Thyroid gland (tissue), 4 donors: Measurements from ENCODE around the gene C10orf105. TPM values are rescaled to one million over a fixed set of nuclear protein-coding genes. Genes with fewer than 3 reads are reported as not detected.

Experiments used
- DNase-seq, 2 donors: peaks; one replicate each; pipeline ENCODE4 v3.0.0-alpha.2; 2019
- H3K27ac ChIP-seq, 3 donors: fragments of 200-600 bp; sonication (generic); 1 replicate in 2 of 3; 2 replicates in 1 of 3; pipeline ENCODE4 v1.5.1; 2016 to 2019; ENCODE audit warnings: mild to moderate bottlenecking in 1 of 3, moderate library complexity in 1 of 3
- H3K27me3 ChIP-seq: fragments of 200-600 bp; sonication (generic); one replicate; pipeline ENCODE4 v1.5.1; 2019
- H3K36me3 ChIP-seq, 2 donors: fragments of 200-600 bp; sonication (generic); one replicate each; pipeline ENCODE4 v1.5.1; 2016 to 2019
- H3K4me1 ChIP-seq, 2 donors: fragments of 200-600 bp; sonication (generic); one replicate each; pipeline ENCODE4 v1.5.1; 2017 to 2019
- H3K4me3 ChIP-seq, 3 donors: fragments of 200-600 bp; sonication (generic); replicated peaks in 1 of 3; 1 replicate in 2 of 3; 2 replicates in 1 of 3; pipeline ENCODE4 v1.5.1; 2016; ENCODE audit warnings: mild to moderate bottlenecking in 1 of 3
- H3K9me3 ChIP-seq: fragments of 200-600 bp; sonication (generic); one replicate; pipeline ENCODE4 v1.5.1; 2017
- POLR2A ChIP-seq, 2 donors: fragments of 450-650 bp; IDR thresholded peaks; one replicate each; pipeline ENCODE4 v1.6.1; 2017; ENCODE audit warnings: antibody characterized with exemption in 2 of 2, mild to moderate bottlenecking in 2 of 2, moderate library complexity in 1 of 2
- WGBS, 2 donors: methylation state at CpG; one replicate each; pipeline ENCODE4 v1.1.5; 2017; 5-methylcytosine and 5-hydroxymethylcytosine counted together
- intact Hi-C: fragments of 100-400 bp; cut with DNase I; formaldehyde crosslinking; loops from one replicate; pipeline ENCODE4 v1.15.1; 2023
- total RNA-seq, 4 donors: library from RNA; depleted of rRNA; stranded (reverse); fragments of >200 nt; gene quantifications; one replicate each; pipeline ENCODE4 v1.2.3, GENCODE V29; 2016
- TF ChIP-seq, protein P1 (sequence below), 6 experiments: fragments of 200-600 bp in 3 of 6; fragments of 450-650 bp in 3 of 6; sonication (generic) in 3 of 6; IDR thresholded peaks; one replicate each; pipeline ENCODE4 v1.5.1; 2016 to 2019; ENCODE audit warnings: antibody characterized with exemption in 6 of 6, mild to moderate bottlenecking in 2 of 6, inconsistent platforms in 1 of 6, moderate library complexity in 1 of 6

Gene C10orf105
- total RNA-seq, 4 donors from 2014 or later = not detected

DNA sequence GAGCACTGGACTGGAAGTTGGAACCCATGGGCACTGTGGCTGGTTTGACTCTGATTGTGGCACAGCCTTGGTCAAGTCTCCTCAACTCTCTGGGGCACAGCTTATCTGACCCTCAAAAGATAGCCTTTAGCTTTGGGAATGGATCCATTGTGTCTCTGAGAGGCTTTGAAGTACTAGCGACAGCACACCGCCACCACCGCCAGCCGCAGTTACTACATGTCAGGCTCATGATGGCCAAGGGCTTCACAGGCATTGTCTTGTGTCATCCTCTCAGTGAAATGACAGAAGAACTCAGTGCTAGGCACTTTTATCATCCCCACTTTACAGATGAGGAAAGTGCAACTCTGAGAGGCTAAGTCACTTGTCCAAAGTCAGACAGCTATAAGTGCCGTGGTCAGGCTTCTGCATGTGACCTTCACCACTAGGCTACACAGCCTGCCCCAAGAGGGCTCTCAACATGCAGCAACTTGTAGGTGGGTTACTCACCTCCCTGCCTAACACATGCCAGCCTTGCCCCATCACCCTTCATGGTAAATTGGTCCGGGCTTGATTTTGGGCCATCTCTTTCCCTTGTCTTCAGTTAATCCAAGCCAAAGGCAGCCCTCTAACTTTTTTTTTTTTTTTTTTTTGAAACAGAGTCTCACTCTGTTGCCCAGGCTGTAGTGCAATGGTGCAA is 44.1 kb downstream of the C10orf105 start:
- Histone ChIP-seq H3K4me3 (no peak overlapping the region), H3K27ac (no peak overlapping the region), H3K4me1 (peaks cover 0 to 4% of the 10 kb centered on the region in 2 donors), H3K9me3 (no peaks in the 10 kb centered on the region), H3K27me3 (no peaks in the 10 kb centered on the region), H3K36me3 (no peaks in the 10 kb centered on the region)
- no peak for TF ChIP-seq POLR2A (IDR thresholded peaks at IDR 0.05)
- TF ChIP-seq, protein P1, sequence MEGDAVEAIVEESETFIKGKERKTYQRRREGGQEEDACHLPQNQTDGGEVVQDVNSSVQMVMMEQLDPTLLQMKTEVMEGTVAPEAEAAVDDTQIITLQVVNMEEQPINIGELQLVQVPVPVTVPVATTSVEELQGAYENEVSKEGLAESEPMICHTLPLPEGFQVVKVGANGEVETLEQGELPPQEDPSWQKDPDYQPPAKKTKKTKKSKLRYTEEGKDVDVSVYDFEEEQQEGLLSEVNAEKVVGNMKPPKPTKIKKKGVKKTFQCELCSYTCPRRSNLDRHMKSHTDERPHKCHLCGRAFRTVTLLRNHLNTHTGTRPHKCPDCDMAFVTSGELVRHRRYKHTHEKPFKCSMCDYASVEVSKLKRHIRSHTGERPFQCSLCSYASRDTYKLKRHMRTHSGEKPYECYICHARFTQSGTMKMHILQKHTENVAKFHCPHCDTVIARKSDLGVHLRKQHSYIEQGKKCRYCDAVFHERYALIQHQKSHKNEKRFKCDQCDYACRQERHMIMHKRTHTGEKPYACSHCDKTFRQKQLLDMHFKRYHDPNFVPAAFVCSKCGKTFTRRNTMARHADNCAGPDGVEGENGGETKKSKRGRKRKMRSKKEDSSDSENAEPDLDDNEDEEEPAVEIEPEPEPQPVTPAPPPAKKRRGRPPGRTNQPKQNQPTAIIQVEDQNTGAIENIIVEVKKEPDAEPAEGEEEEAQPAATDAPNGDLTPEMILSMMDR (IDR thresholded peaks at IDR 0.05) = no peak
- intact Hi-C loops = no loop called here
- 96 to 99% methylated on average over 6 of the region's 6 CpGs for WGBS, 2 donors
- DNase-seq = no peak

DNA sequence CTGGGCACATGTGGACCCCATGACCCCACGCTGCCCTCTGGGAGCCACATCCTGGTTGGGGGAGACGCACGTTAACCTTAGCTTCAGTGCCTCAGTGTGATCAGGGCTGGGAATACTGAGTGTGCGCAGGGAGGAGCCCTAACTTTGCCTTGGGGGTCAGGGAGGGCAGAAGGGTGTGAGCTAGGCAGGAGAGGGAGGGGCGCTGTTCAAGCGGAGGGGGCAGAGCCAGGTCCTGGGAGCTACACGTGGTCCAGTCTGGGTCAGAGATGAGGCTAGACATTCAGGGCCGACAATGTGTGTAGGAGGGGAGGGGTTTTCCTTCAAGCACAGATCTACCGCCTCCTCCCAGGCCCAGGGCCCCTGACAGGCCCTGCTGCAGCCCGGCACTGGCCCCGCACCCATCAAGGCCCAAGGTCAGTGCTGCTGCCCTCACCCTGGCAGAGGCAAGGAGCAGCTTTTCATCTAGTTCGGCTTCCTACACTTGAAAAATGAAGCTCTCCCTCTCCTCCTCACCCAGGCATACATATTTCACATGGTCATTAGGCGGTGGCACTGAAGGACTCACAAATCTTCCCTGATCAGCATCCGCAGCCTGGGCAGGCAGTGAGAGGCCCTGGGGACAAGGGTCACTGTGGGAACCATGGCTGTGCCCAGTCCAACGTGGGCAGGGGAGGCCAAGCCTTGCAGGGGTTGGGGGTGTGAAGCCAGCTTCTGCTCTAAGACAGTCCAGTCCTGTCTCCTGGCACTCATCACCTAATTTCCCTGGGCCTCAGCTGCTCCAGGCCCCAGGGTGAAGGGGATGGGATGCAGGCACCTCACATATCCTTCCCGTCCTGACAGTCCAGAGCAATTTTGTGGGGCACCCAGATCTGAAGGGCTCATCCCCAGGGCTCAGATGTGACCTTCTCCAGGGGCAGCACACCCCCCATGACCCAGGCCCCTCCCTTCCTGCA is 47.3 kb downstream of the C10orf105 start:
- TF ChIP-seq POLR2A (IDR thresholded peaks at IDR 0.05) = no peak
- Histone ChIP-seq H3K4me3 (no peak overlapping the region), H3K4me1 (no peaks in the 10 kb centered on the region), H3K27ac (no peak overlapping the region), H3K36me3 (no peaks in the 10 kb centered on the region), H3K27me3 (no peaks in the 10 kb centered on the region), H3K9me3 (no peaks in the 10 kb centered on the region)
- 83 to 84% methylated on average over 12 to 16 of the region's 16 CpGs for WGBS, 2 donors
- intact Hi-C loops = no loop called here
- DNase-seq = no peak

DNA sequence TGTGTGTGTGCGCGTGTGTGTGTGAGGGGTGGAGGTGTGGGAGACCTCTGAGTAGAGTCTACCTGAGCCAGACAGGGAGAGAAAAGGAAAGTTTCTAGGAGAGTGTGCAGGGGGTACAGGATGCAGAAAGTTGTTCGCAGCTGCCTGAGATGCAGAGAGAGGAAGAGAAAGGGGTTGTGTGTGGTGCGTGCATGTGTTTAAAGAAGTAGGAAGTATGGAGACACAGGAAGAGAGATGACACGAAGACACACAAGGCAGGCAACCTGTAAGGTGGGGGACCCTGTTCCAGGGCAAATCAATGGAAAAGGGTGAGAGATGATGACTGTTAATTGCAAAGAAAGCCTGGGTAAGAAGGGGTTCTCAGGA is 52.2 kb downstream of the C10orf105 start:
- intact Hi-C loops = no loop called here
- TF ChIP-seq POLR2A (IDR thresholded peaks at IDR 0.05) = no peak
- TF ChIP-seq, protein P1 (IDR thresholded peaks at IDR 0.05) = no peak
- Histone ChIP-seq H3K27ac (no peak overlapping the region), H3K9me3 (no peaks in the 10 kb centered on the region), H3K36me3 (no peaks in the 10 kb centered on the region), H3K27me3 (no peaks in the 10 kb centered on the region), H3K4me1 (no peaks in the 10 kb centered on the region), H3K4me3 (no peak overlapping the region)
- WGBS, 2 donors = 44 to 46% methylated on average over 5 of the region's 5 CpGs
- DNase-seq = no peak

DNA sequence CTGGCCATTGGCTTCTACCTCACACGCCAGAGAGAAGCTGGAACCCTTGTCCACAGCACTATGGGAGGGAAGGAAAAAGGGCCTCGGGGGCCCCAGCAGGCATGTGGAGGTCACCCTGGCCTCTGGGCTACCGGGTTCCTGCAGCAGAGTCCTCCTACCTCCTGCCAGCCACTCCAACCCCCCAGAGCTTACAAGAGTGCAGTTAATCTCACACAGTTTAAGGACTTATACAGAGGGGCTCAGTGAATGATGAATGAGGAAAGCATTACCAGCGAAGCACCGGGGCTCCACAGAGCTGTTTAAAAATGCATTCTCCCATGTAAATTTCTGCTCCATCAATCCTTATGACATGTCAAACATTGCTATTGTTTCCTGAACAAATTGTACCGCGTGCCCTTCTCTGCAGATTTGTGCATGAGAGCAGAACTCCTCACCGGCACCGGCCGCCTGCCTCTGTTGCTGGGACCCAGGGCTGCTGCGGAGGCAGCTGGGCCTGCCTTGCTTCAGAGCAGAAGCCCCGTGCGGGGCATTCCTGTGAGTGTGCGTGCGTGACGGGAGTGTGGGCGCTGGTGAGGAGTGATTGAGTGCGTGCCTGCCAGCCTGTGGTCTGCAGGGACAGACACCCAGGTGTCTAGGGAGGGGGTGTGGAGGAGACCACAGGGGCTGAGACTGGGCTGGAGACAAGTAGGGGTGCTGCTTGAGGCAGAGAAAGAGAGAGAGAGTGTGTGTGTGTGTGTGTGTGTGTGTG is 52.8 kb downstream of the C10orf105 start:
- WGBS, 2 donors = 60 to 65% methylated on average over 12 to 18 of the region's 18 CpGs

DNA sequence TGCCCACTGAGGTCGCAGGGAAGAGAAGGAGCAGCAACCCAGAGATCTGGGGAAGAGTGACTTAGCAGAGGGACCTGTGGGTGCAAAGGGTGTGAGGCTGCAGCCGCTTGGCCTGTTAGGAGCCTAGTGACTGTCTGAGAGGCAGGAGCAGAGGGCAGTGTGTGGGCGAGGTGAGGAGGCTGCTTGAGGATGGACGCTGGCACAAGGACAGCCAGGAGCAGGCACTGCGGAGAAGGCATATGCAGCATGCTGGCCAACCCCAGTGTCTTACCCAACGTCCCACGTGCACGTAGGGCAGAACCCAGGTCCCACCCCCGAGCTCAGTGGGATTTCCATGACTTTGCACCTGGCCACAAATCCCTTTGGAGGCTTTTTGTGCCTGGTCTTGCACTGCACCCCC is 54.1 kb downstream of the C10orf105 start:
- intact Hi-C loops = no loop called here
- H3K27me3 ChIP-seq = no peaks in the 10 kb centered on the region
- 78 to 85% methylated on average over 9 of the region's 9 CpGs for WGBS, 2 donors
- DNase-seq = no peak
- H3K36me3 ChIP-seq = no peaks in the 10 kb centered on the region
- H3K4me1 ChIP-seq = no peaks in the 10 kb centered on the region
- TF ChIP-seq POLR2A (IDR thresholded peaks at IDR 0.05) = no peak
- TF ChIP-seq, protein P1 (IDR thresholded peaks at IDR 0.05) = no peak
- no peak overlapping the region for H3K27ac ChIP-seq
- H3K4me3 ChIP-seq = no peak overlapping the region
- H3K9me3 ChIP-seq = no peaks in the 10 kb centered on the region

More for the DNA sequence above, 52.8 kb downstream of the C10orf105 start:
- intact Hi-C loops = no loop called here
- Histone ChIP-seq H3K4me3 (no peak overlapping the region), H3K4me1 (no peaks in the 10 kb centered on the region), H3K27ac (no peak overlapping the region), H3K27me3 (no peaks in the 10 kb centered on the region), H3K36me3 (no peaks in the 10 kb centered on the region), H3K9me3 (no peaks in the 10 kb centered on the region)
- peak; percentile 20 to 21 for DNase-seq
- TF ChIP-seq, protein P1 (IDR thresholded peaks at IDR 0.05) = no peak
- no peak for TF ChIP-seq POLR2A (IDR thresholded peaks at IDR 0.05)
